Kidney (tissue), 14 donors: ENCODE data around the gene SLC66A3. TPM values are rescaled to one million over a fixed set of nuclear protein-coding genes. Genes with fewer than 3 reads are reported as not detected.
A peak's percentile ranks its signal among the peaks of the same experiment; 100 is the strongest.

ENCODE experiments used
- DNase-seq, 5 donors: peaks; one replicate each; pipeline ENCODE4 v3.0.0-alpha.2; 2013 to 2020
- FAIRE-seq: peaks from 2 replicates; lab custom pipeline; 2012; peaks lifted over from hg19 to GRCh38; lab: Jason Lieb, UNC
- H3K27ac ChIP-seq, 2 donors: one replicate each; pipeline ENCODE4 v1.7.0; 2013; ENCODE audit warnings: low read depth in 2 of 2, low read length in 2 of 2, inconsistent platforms in 1 of 2
- H3K27me3 ChIP-seq: one replicate; pipeline ENCODE4 v1.7.1; 2013; ENCODE audit warnings: low read length, inconsistent platforms; ENCODE audit not compliant: control insufficient read depth, insufficient read depth
- H3K36me3 ChIP-seq, 3 donors: one replicate each; pipeline versions ENCODE4 v1.7.0 to v1.7.1; 2013; ENCODE audit warnings: low read length in 3 of 3, control low read depth in 1 of 3, inconsistent platforms in 1 of 3; ENCODE audit not compliant: insufficient read depth in 3 of 3, control insufficient read depth in 2 of 3
- H3K4me1 ChIP-seq, 3 donors: one replicate each; pipeline versions ENCODE4 v1.7.0 to v1.7.1; 2013; ENCODE audit warnings: low read length in 3 of 3, inconsistent platforms in 1 of 3, low read depth in 1 of 3; ENCODE audit not compliant: control insufficient read depth in 2 of 3, insufficient read depth in 2 of 3
- H3K4me3 ChIP-seq, 3 donors: one replicate each; pipeline versions ENCODE4 v1.7.0 to v1.8.1; 2013; ENCODE audit warnings: low read length in 3 of 3, control low read depth in 1 of 3, inconsistent platforms in 1 of 3
- H3K9ac ChIP-seq, 3 donors: one replicate each; pipeline versions ENCODE4 v1.7.0 to v1.7.1; 2013; ENCODE audit warnings: low read length in 3 of 3, control low read depth in 1 of 3, inconsistent platforms in 1 of 3
- H3K9me3 ChIP-seq, 3 donors: one replicate each; pipeline versions ENCODE4 v1.7.0 to v1.7.1; 2013; ENCODE audit warnings: low read length in 3 of 3, control low read depth in 1 of 3, inconsistent platforms in 1 of 3; ENCODE audit not compliant: control insufficient read depth in 2 of 3, insufficient read depth in 1 of 3
- CTCF ChIP-seq: IDR thresholded peaks from 3 replicates; pipeline ENCODE4 v1.5.1; 2012; ENCODE audit warnings: mild to moderate bottlenecking, moderate library complexity, borderline replicate concordance; ENCODE audit not compliant: insufficient read depth; ENCODE audit errors: extremely low read depth
- intact Hi-C: fragments of 100-400 bp; cut with DNase I; formaldehyde crosslinking; loops from one replicate; pipeline ENCODE4 v1.11.1; 2022
- polyA plus RNA-seq: library from polyadenylated mRNA; stranded (reverse); fragments of 350-450 nt; fragmentation: Illumina TruSeq; extraction: RNeasy Lipid Tissue Mini Kit (QIAGEN cat#74804); gene quantifications from one replicate; pipeline ENCODE4 v1.2.3, GENCODE V29; 2014; ENCODE audit warnings: low read depth, low replicate concordance; ENCODE audit not compliant: insufficient read depth
- total RNA-seq: library from RNA; stranded (reverse); fragmentation: NEBNext Ultra II Directional; extraction: Animal tissue kit (Norgen Biotek cat#: 25700); gene quantifications from one replicate; pipeline ENCODE4 v1.2.1, GENCODE V29; 2021
- donor health status: control.
- donor health status: control.
- donor health status: control.
- donor health status: control.
- donor health status: control.
- donor health status: DM: yes; HTN: yes; CAD: no.
- donor health status: Normal renal cell carcinoma (clear cell type).

Gene SLC66A3
- total and polyA plus RNA-seq, 2 donors from 2014 or later = 28.4 to 33.0 TPM

GRCh38 chr2:11213975-11214374 is 58.7 kb downstream of the SLC66A3 start:
- TF ChIP-seq CTCF = no peak
- no peak overlapping the region for H3K9ac ChIP-seq
- H3K4me1 ChIP-seq = no peaks in the 10 kb centered on the region
- peaks cover 3 to 33% (median 11%) of the 10 kb centered on the region in 3 donors for H3K36me3 ChIP-seq
- FAIRE-seq (no peak), DNase-seq (no peak)
- H3K4me3 ChIP-seq = no peak overlapping the region
- intact Hi-C loops = no loop called here
- no peak overlapping the region for H3K27ac ChIP-seq
- no peaks in the 10 kb centered on the region for H3K9me3 ChIP-seq
- H3K27me3 ChIP-seq = no peaks in the 10 kb centered on the region

GRCh38 chr2:11214770-11215169 is 59.5 kb downstream of the SLC66A3 start:
- intact Hi-C loops = no loop called here
- FAIRE-seq (no peak), DNase-seq (peak in 1 of 5 donors; percentile 4)
- no peaks in the 10 kb centered on the region for H3K9me3 ChIP-seq
- no peak overlapping the region for H3K4me3 ChIP-seq
- no peak overlapping the region for H3K27ac ChIP-seq
- H3K36me3 ChIP-seq = peaks cover 3 to 37% (median 11%) of the 10 kb centered on the region in 3 donors
- H3K9ac ChIP-seq = no peak overlapping the region
- H3K4me1 ChIP-seq = no peaks in the 10 kb centered on the region
- no peak for TF ChIP-seq CTCF
- no peaks in the 10 kb centered on the region for H3K27me3 ChIP-seq

- H3K36me3 ChIP-seq = peaks cover 3 to 37% (median 12%) of the 10 kb centered on the region in 3 donors
- FAIRE-seq = no peak
These were observed 60.1 kb downstream of the SLC66A3 start for GRCh38 chr2:11215407-11215806.

More at GRCh38 chr2:11215407-11215806, 60.1 kb downstream of the SLC66A3 start:
- Histone ChIP-seq H3K4me3 (no peak overlapping the region), H3K9ac (no peak overlapping the region), H3K27me3 (no peaks in the 10 kb centered on the region), H3K4me1 (no peaks in the 10 kb centered on the region), H3K9me3 (no peaks in the 10 kb centered on the region), H3K27ac (no peak overlapping the region)
- intact Hi-C loops = no loop called here
- no peak for DNase-seq
- TF ChIP-seq CTCF = no peak
